HEK293 (cell line): Measurements from ENCODE around the gene MSANTD2.

Source experiments
- CTCF ChIA-PET: fragments of 350-600 bp; formaldehyde crosslinking; extraction: SDS; loops from one replicate; lab custom pipeline; 2021; ENCODE audit warnings: antibody characterized with exemption; lab: Yijun Ruan, JAX
- POLR2A ChIA-PET: fragments of 300-600 bp; formaldehyde crosslinking; extraction: SDS; loops from one replicate; lab custom pipeline; 2020; ENCODE audit warnings: antibody characterized with exemption, inconsistent platforms; lab: Yijun Ruan, JAX
- H3K27ac ChIP-seq: fragments of 200-500 bp; sonication (Bioruptor generic); 2 replicates; pipeline ENCODE4 v1.5.1; 2014; ENCODE audit warnings: low read depth, low read length, control low read depth, inconsistent platforms; ENCODE audit errors: extremely low read depth
- H3K36me3 ChIP-seq, 2 experiments: fragments of 200-500 bp in 1 of 2; sonication (Bioruptor generic) in 1 of 2; 1 replicate in 1 of 2; 2 replicates in 1 of 2; pipeline ENCODE4 v1.5.1; 2014 to 2017; ENCODE audit warnings: inconsistent platforms in 2 of 2, low read length in 2 of 2; ENCODE audit not compliant: control insufficient read depth in 2 of 2, insufficient read depth in 1 of 2
- H3K4me1 ChIP-seq: fragments of 200-500 bp; sonication (Bioruptor generic); 2 replicates; pipeline ENCODE4 v1.5.1; 2014; ENCODE audit warnings: mild to moderate bottlenecking, low read length, inconsistent platforms; ENCODE audit not compliant: control insufficient read depth, insufficient read depth
- H3K4me3 ChIP-seq: 2 replicates; pipeline ENCODE4 v1.5.1; 2011; ENCODE audit warnings: low read depth, mild to moderate bottlenecking, control low read depth, low read length, moderate library complexity
- H3K9me3 ChIP-seq: fragments of 200-500 bp; sonication (Bioruptor generic); 2 replicates; pipeline ENCODE4 v1.5.1; 2014; ENCODE audit warnings: low read depth, low read length, inconsistent platforms; ENCODE audit not compliant: control insufficient read depth, insufficient read depth
- BCL11A ChIP-seq: fragments of 450-650 bp; formaldehyde crosslinking; IDR thresholded peaks from 2 replicates; pipeline ENCODE4 v1.5.1; 2016; ENCODE audit warnings: low read depth, missing biosample characterization, missing genetic modification characterization
- KLF9 ChIP-seq: fragments of 450-650 bp; formaldehyde crosslinking; IDR thresholded peaks from 2 replicates; pipeline ENCODE4 v1.5.1; 2016; ENCODE audit warnings: missing biosample characterization, missing genetic modification characterization, low read depth
- RBAK ChIP-seq: fragments of 450-650 bp; formaldehyde crosslinking; IDR thresholded peaks from 2 replicates; pipeline ENCODE4 v1.5.1; 2016; ENCODE audit warnings: missing biosample characterization, missing genetic modification characterization
- SCRT1 ChIP-seq: fragments of 450-650 bp; formaldehyde crosslinking; IDR thresholded peaks from 2 replicates; pipeline ENCODE4 v1.5.1; 2016; ENCODE audit warnings: missing biosample characterization, missing genetic modification characterization, borderline replicate concordance
- TCF7L2 ChIP-seq: IDR thresholded peaks from 2 replicates; pipeline ENCODE4 v1.6.1; 2011; ENCODE audit warnings: low read depth, mild to moderate bottlenecking, inconsistent platforms, low read length, moderate library complexity, borderline replicate concordance
- ZBTB48 ChIP-seq: fragments of 450-650 bp; formaldehyde crosslinking; IDR thresholded peaks from 2 replicates; pipeline ENCODE4 v1.5.1; 2016; ENCODE audit warnings: missing biosample characterization, missing genetic modification characterization
- ZFHX2 ChIP-seq: fragments of 450-650 bp; formaldehyde crosslinking; conservative IDR thresholded peaks from 2 replicates; pipeline ENCODE4 v1.5.1; 2016; ENCODE audit warnings: missing biosample characterization, missing genetic modification characterization
- ZNF121 ChIP-seq: fragments of 450-650 bp; formaldehyde crosslinking; IDR thresholded peaks from 2 replicates; pipeline ENCODE4 v1.5.1; 2016; ENCODE audit warnings: missing biosample characterization, missing genetic modification characterization
- ZNF146 ChIP-seq: fragments of 450-650 bp; formaldehyde crosslinking; IDR thresholded peaks from 2 replicates; pipeline ENCODE4 v1.5.1; 2016; ENCODE audit warnings: missing biosample characterization, missing genetic modification characterization
- ZNF2 ChIP-seq: fragments of 450-650 bp; formaldehyde crosslinking; IDR thresholded peaks from 2 replicates; pipeline ENCODE4 v1.5.1; 2016; ENCODE audit warnings: missing biosample characterization, missing genetic modification characterization
- ZNF239 ChIP-seq: fragments of 450-650 bp; formaldehyde crosslinking; IDR thresholded peaks from 2 replicates; pipeline ENCODE4 v1.5.1; 2016; ENCODE audit warnings: missing biosample characterization, missing genetic modification characterization
- ZNF341 ChIP-seq: fragments of 450-650 bp; formaldehyde crosslinking; IDR thresholded peaks from 2 replicates; pipeline ENCODE4; 2016; ENCODE audit warnings: low read depth, missing biosample characterization, missing genetic modification characterization
- ZNF350 ChIP-seq: fragments of 450-650 bp; formaldehyde crosslinking; IDR thresholded peaks from 2 replicates; pipeline ENCODE4 v1.5.0; 2017; ENCODE audit warnings: missing biosample characterization, mild to moderate bottlenecking, missing genetic modification characterization
- ZNF510 ChIP-seq: fragments of 450-650 bp; formaldehyde crosslinking; IDR thresholded peaks from 2 replicates; pipeline ENCODE4 v1.5.1; 2018; ENCODE audit warnings: mild to moderate bottlenecking, missing genetic modification characterization, missing biosample characterization; ENCODE audit not compliant: insufficient replicate concordance
- ZNF521 ChIP-seq: fragments of 450-650 bp; formaldehyde crosslinking; IDR thresholded peaks from 2 replicates; pipeline ENCODE4 v1.5.1; 2017; ENCODE audit warnings: missing biosample characterization, mild to moderate bottlenecking, missing genetic modification characterization
- ZNF623 ChIP-seq: fragments of 450-650 bp; formaldehyde crosslinking; IDR thresholded peaks from 2 replicates; pipeline ENCODE4 v1.5.1; 2016; ENCODE audit warnings: missing biosample characterization, missing genetic modification characterization
- ZNF701 ChIP-seq: fragments of 450-650 bp; formaldehyde crosslinking; IDR thresholded peaks from 2 replicates; pipeline ENCODE4 v1.5.1; 2016; ENCODE audit warnings: missing biosample characterization, missing genetic modification characterization
- ZNF777 ChIP-seq: fragments of 450-650 bp; formaldehyde crosslinking; IDR thresholded peaks from 2 replicates; pipeline ENCODE4 v1.5.1; 2017; ENCODE audit warnings: missing biosample characterization, missing genetic modification characterization, borderline replicate concordance
- ZNF791 ChIP-seq: fragments of 450-650 bp; formaldehyde crosslinking; IDR thresholded peaks from 2 replicates; pipeline ENCODE4 v1.5.1; 2016; ENCODE audit warnings: missing biosample characterization, missing genetic modification characterization
- ZNF792 ChIP-seq: fragments of 450-650 bp; formaldehyde crosslinking; IDR thresholded peaks from 2 replicates; pipeline ENCODE4 v1.5.1; 2016; ENCODE audit warnings: missing biosample characterization, missing genetic modification characterization
- ZNF843 ChIP-seq: fragments of 450-650 bp; formaldehyde crosslinking; IDR thresholded peaks from 2 replicates; pipeline ENCODE4 v1.5.1; 2016; ENCODE audit warnings: missing biosample characterization, missing genetic modification characterization
- ZSCAN30 ChIP-seq: fragments of 450-650 bp; IDR thresholded peaks from 2 replicates; pipeline ENCODE4 v1.5.1; 2018; ENCODE audit warnings: missing biosample characterization, mild to moderate bottlenecking, missing genetic modification characterization, moderate library complexity
- TF ChIP-seq, protein P1 (sequence below): fragments of 450-650 bp; IDR thresholded peaks from 2 replicates; pipeline ENCODE4 v1.5.1; 2018; ENCODE audit warnings: missing biosample characterization, missing genetic modification characterization
- TF ChIP-seq, protein P2 (sequence below): fragments of 450-650 bp; formaldehyde crosslinking; IDR thresholded peaks from 2 replicates; pipeline ENCODE4 v1.5.1; 2016; ENCODE audit warnings: missing biosample characterization, missing genetic modification characterization
- TF ChIP-seq, protein P3 (sequence below): fragments of 450-650 bp; formaldehyde crosslinking; IDR thresholded peaks from 2 replicates; pipeline ENCODE4 v1.5.1; 2017; ENCODE audit warnings: missing biosample characterization, missing genetic modification characterization
- TF ChIP-seq, protein P4 (sequence below): fragments of 450-650 bp; formaldehyde crosslinking; IDR thresholded peaks from 2 replicates; pipeline ENCODE4 v1.5.1; 2016; ENCODE audit warnings: missing biosample characterization, missing genetic modification characterization
- TF ChIP-seq, protein P5 (sequence below): fragments of 450-650 bp; formaldehyde crosslinking; IDR thresholded peaks from 2 replicates; pipeline ENCODE4 v1.5.1; 2017; ENCODE audit warnings: missing biosample characterization, missing genetic modification characterization

The MSANTD2 gene

DNA sequence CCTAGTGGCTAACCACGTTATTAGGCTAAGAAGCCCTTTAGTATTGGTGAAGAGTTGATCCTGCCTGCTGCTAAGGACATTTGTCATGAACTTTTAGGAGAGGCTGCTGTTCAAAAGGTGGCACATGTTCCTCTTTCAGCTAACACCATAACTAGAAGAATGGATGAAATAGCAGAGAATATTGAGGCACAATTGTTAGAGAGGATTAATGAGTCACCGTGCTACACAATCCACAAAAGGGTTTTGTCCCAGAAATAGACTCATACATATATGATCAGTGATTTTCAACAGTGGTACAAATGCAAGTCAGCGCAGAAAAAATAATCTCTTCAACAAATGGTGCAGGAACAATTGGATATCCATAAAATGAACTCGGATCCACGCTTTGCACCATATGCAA is 7.0 kb upstream of the MSANTD2 start:
- no peaks in the 10 kb centered on the region for H3K36me3 ChIP-seq
- POLR2A ChIA-PET: interaction anchor here (0.6 kb wide), 1 partner anchor 63 kb away, joined by 4 read pairs; no protein-coding TSS in a partner anchor
- H3K4me3 ChIP-seq: no peak overlapping the region
- H3K4me1 ChIP-seq: no peaks in the 10 kb centered on the region
- CTCF ChIA-PET: interaction anchor here (0.6 kb wide), 1 partner anchor 143 kb away, joined by 3 read pairs; no protein-coding TSS in a partner anchor
- no peak overlapping the region for H3K27ac ChIP-seq
- H3K9me3 ChIP-seq: no peaks in the 10 kb centered on the region
- no peak for TF ChIP-seq ZFHX2 (tag by site-specific recombination)
- TF ChIP-seq, protein P1, sequence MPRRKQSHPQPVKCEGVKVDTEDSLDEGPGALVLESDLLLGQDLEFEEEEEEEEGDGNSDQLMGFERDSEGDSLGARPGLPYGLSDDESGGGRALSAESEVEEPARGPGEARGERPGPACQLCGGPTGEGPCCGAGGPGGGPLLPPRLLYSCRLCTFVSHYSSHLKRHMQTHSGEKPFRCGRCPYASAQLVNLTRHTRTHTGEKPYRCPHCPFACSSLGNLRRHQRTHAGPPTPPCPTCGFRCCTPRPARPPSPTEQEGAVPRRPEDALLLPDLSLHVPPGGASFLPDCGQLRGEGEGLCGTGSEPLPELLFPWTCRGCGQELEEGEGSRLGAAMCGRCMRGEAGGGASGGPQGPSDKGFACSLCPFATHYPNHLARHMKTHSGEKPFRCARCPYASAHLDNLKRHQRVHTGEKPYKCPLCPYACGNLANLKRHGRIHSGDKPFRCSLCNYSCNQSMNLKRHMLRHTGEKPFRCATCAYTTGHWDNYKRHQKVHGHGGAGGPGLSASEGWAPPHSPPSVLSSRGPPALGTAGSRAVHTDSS (tag by site-specific recombination): no peak
- TF ChIP-seq, protein P2, sequence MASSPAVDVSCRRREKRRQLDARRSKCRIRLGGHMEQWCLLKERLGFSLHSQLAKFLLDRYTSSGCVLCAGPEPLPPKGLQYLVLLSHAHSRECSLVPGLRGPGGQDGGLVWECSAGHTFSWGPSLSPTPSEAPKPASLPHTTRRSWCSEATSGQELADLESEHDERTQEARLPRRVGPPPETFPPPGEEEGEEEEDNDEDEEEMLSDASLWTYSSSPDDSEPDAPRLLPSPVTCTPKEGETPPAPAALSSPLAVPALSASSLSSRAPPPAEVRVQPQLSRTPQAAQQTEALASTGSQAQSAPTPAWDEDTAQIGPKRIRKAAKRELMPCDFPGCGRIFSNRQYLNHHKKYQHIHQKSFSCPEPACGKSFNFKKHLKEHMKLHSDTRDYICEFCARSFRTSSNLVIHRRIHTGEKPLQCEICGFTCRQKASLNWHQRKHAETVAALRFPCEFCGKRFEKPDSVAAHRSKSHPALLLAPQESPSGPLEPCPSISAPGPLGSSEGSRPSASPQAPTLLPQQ: no peak
- no peak for TF ChIP-seq ZNF350
- TF ChIP-seq ZNF239: no peak
- no peak for TF ChIP-seq ZSCAN30 (tag by site-specific recombination)
- TF ChIP-seq, protein P3, sequence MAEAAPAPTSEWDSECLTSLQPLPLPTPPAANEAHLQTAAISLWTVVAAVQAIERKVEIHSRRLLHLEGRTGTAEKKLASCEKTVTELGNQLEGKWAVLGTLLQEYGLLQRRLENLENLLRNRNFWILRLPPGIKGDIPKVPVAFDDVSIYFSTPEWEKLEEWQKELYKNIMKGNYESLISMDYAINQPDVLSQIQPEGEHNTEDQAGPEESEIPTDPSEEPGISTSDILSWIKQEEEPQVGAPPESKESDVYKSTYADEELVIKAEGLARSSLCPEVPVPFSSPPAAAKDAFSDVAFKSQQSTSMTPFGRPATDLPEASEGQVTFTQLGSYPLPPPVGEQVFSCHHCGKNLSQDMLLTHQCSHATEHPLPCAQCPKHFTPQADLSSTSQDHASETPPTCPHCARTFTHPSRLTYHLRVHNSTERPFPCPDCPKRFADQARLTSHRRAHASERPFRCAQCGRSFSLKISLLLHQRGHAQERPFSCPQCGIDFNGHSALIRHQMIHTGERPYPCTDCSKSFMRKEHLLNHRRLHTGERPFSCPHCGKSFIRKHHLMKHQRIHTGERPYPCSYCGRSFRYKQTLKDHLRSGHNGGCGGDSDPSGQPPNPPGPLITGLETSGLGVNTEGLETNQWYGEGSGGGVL: no peak
- no peak for TF ChIP-seq ZNF791 (tag by site-specific recombination)
- no peak for TF ChIP-seq ZNF341
- TF ChIP-seq, protein P4, sequence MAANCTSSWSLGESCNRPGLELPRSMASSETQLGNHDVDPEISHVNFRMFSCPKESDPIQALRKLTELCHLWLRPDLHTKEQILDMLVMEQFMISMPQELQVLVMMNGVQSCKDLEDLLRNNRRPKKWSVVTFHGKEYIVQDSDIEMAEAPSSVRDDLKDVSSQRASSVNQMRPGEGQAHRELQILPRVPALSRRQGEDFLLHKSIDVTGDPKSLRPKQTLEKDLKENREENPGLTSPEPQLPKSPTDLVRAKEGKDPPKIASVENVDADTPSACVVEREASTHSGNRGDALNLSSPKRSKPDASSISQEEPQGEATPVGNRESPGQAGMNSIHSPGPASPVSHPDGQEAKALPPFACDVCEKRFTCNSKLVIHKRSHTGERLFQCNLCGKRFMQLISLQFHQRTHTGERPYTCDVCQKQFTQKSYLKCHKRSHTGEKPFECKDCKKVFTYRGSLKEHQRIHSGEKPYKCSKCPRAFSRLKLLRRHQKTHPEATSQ (tag by site-specific recombination): no peak
- TF ChIP-seq, all 188 proteins: peak for 0

DNA sequence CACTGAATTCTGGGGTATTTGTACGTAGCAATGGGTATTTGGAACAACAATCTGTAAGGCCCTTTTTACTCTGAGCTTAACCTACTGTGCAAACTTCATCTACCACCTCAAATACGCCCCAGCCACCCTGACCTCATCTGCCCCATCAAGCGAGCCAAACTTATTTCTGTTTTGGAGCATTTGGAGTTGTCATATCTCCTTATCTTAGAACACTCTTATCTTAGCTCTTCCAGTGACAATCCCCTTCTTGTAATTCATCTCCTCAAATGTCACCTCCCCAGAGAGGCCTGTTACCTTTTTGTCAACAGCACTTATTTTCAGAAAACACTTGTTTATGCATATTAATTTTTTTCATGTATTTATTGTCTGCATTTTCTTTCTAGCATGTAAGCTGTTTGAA is 4.7 kb upstream of the MSANTD2 start:
- no peaks in the 10 kb centered on the region for H3K9me3 ChIP-seq
- H3K36me3 ChIP-seq: no peaks in the 10 kb centered on the region
- H3K4me1 ChIP-seq: no peaks in the 10 kb centered on the region
- H3K27ac ChIP-seq: no peak overlapping the region
- CTCF ChIA-PET: interaction anchor here (0.5 to 2.0 kb wide), 4 partner anchors 11 to 475 kb away, joined by 3 to 5 read pairs (median 4); no protein-coding TSS in a partner anchor
- POLR2A ChIA-PET: no interaction called here
- no peak overlapping the region for H3K4me3 ChIP-seq
- TF ChIP-seq RBAK (tag by site-specific recombination): no peak
- no peak for TF ChIP-seq ZNF510 (tag by site-specific recombination)
- no peak for TF ChIP-seq SCRT1 (tag by site-specific recombination)
- TF ChIP-seq ZNF701: no peak
- TF ChIP-seq ZNF843 (tag by site-specific recombination): no peak
- TF ChIP-seq KLF9 (tag by site-specific recombination): no peak
- TF ChIP-seq ZNF623 (tag by site-specific recombination): no peak
- TF ChIP-seq, protein P5, sequence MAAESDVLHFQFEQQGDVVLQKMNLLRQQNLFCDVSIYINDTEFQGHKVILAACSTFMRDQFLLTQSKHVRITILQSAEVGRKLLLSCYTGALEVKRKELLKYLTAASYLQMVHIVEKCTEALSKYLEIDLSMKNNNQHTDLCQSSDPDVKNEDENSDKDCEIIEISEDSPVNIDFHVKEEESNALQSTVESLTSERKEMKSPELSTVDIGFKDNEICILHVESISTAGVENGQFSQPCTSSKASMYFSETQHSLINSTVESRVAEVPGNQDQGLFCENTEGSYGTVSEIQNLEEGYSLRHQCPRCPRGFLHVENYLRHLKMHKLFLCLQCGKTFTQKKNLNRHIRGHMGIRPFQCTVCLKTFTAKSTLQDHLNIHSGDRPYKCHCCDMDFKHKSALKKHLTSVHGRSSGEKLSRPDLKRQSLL (tag by site-specific recombination): no peak
- TF ChIP-seq BCL11A (tag by site-specific recombination): no peak
- no peak for TF ChIP-seq ZNF792 (tag by site-specific recombination)
- TF ChIP-seq ZNF121: no peak
- TF ChIP-seq TCF7L2: no peak
- no peak for TF ChIP-seq ZNF777 (tag by site-specific recombination)
- no peak for TF ChIP-seq ZNF521 (tag by site-specific recombination)
- TF ChIP-seq ZNF146: no peak
- no peak for TF ChIP-seq ZNF2 (tag by site-specific recombination)
- no peak for TF ChIP-seq ZBTB48 (tag by site-specific recombination)
